D721Med (cell line): ENCODE measurements around the gene C22orf39.

Experiments used
- DNase-seq: peaks from one replicate; pipeline ENCODE4 v3.0.0; 2011; ENCODE audit warnings: low spot score; ENCODE audit not compliant: insufficient read length
- FAIRE-seq: peaks from 2 replicates; lab custom pipeline; 2011; peaks lifted over from hg19 to GRCh38; lab: Jason Lieb, UNC
- CTCF ChIP-seq: IDR thresholded peaks from 2 replicates; pipeline ENCODE4 v1.5.1; 2012; ENCODE audit warnings: mild to moderate bottlenecking, control low read depth; ENCODE audit not compliant: insufficient read depth; ENCODE audit errors: missing control alignments

The C22orf39 gene

GRCh38 chr22:19453718-19454117 lies 6.2 kb upstream of the C22orf39 start:
- FAIRE-seq = no peak
- TF ChIP-seq CTCF = no peak
- no peak for DNase-seq

- FAIRE-seq (no peak), DNase-seq (no peak)
- no peak for TF ChIP-seq CTCF
These were observed 4.1 kb upstream of the C22orf39 start for GRCh38 chr22:19451570-19451969.

GRCh38 chr22:19450363-19451175 lies 3.1 kb upstream of the C22orf39 start:
- no peak for TF ChIP-seq CTCF
- FAIRE-seq = no peak
- no peak for DNase-seq

- TF ChIP-seq CTCF = no peak
- DNase-seq (no peak), FAIRE-seq (no peak)
These were observed 1.9 kb upstream of the C22orf39 start for GRCh38 chr22:19449422-19449767.

- FAIRE-seq (no peak), DNase-seq (no peak)
- no peak for TF ChIP-seq CTCF
These were observed 1.4 kb upstream of the C22orf39 start for GRCh38 chr22:19448739-19449421.

- TF ChIP-seq CTCF = no peak
- no peak for FAIRE-seq
- peak; percentile 82 for DNase-seq
These were observed 631 bp upstream of the C22orf39 start for GRCh38 chr22:19448076-19448607.
